22Rv1 (cell line): ENCODE results near the gene KIRREL1.

Experiments used
- CTCF ChIP-seq: fragments of 450-650 bp; IDR thresholded peaks from 2 replicates; pipeline ENCODE4 v1.5.1; 2017; ENCODE audit warnings: mild to moderate bottlenecking
- ZFX ChIP-seq: fragments of 450-650 bp; IDR thresholded peaks from 2 replicates; pipeline ENCODE4 v1.6.1; 2017; ENCODE audit warnings: antibody characterized with exemption, borderline replicate concordance

DNA sequence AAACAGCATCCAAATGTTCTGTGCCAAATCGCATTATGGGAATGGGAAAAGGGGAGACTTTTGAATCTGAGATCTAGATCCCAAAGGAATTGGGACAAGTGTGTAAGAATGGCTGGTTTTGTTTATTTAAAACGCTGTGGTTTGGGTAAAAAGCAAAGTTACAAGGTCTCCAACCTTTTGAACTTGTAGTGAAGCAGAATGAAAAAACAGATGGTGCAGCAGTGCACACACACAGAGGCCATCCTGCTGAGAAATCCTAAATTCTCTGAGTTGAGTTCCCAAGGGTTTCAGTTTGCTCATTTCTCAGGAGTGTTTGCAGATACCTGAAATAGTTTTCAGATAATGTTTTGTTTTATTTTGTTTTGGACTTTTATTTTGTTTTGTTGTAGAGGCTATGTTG, 107.1 kb downstream of the KIRREL1 start:
- TF ChIP-seq CTCF (no peak), ZFX (no peak)
